Loucy (cell line): ENCODE data around the gene ASXL3.

ENCODE experiments used
- H2AFZ ChIP-seq: fragments of 200-600 bp; sonication (generic); 2 replicates; pipeline ENCODE4 v1.6.0; 2016; ENCODE audit warnings: antibody characterized with exemption, mild to moderate bottlenecking, low read length, moderate library complexity
- H3F3A ChIP-seq: fragments of 200-600 bp; 2 replicates; pipeline ENCODE4 v1.6.0; 2016; ENCODE audit warnings: antibody characterized with exemption, low read depth, mild to moderate bottlenecking
- H3K27me3 ChIP-seq: fragments of 200-600 bp; sonication (generic); 2 replicates; pipeline ENCODE4 v1.6.1; 2014; ENCODE audit warnings: low read length, mild to moderate bottlenecking; ENCODE audit not compliant: insufficient read depth, poor library complexity, severe bottlenecking
- H3K36me3 ChIP-seq: fragments of 200-600 bp; sonication (generic); 2 replicates; pipeline ENCODE4 v1.6.1; 2016; ENCODE audit warnings: low read length; ENCODE audit not compliant: insufficient read depth
- H3K4me1 ChIP-seq: fragments of 200-600 bp; sonication (generic); 2 replicates; pipeline ENCODE4 v1.5.1; 2014; ENCODE audit warnings: low read length, mild to moderate bottlenecking; ENCODE audit not compliant: insufficient read depth, poor library complexity, severe bottlenecking
- H3K4me2 ChIP-seq: fragments of 200-600 bp; sonication (generic); 2 replicates; pipeline ENCODE4 v1.6.0; 2014; ENCODE audit warnings: antibody characterized with exemption, low read length, low read depth, mild to moderate bottlenecking; ENCODE audit not compliant: poor library complexity, severe bottlenecking
- H3K4me3 ChIP-seq: fragments of 200-600 bp; sonication (generic); 2 replicates; pipeline ENCODE4 v1.5.1; 2014; ENCODE audit warnings: low read length, mild to moderate bottlenecking, mixed read lengths; ENCODE audit not compliant: poor library complexity, severe bottlenecking
- H3K79me2 ChIP-seq: fragments of 200-600 bp; sonication (generic); 2 replicates; pipeline ENCODE4 v1.6.1; 2014; ENCODE audit warnings: low read length; ENCODE audit not compliant: insufficient read depth
- H3K9ac ChIP-seq: fragments of 200-600 bp; sonication (generic); 2 replicates; pipeline ENCODE4 v1.6.0; 2014; ENCODE audit warnings: mild to moderate bottlenecking, low read depth, low read length, moderate library complexity; ENCODE audit not compliant: poor library complexity, severe bottlenecking
- H3K9me2 ChIP-seq: fragments of 200-600 bp; sonication (generic); replicated peaks from 2 replicates; pipeline ENCODE4 v1.6.1; 2016; ENCODE audit warnings: low read depth, low read length, mixed read lengths
- H3K9me3 ChIP-seq: fragments of 200-600 bp; sonication (generic); 2 replicates; pipeline ENCODE4 v1.6.1; 2014; ENCODE audit warnings: mild to moderate bottlenecking, antibody characterized with exemption, low read length, low read depth; ENCODE audit not compliant: insufficient read depth
- H4K20me1 ChIP-seq: fragments of 200-600 bp; sonication (generic); 2 replicates; pipeline ENCODE4 v1.6.0; 2014; ENCODE audit warnings: antibody characterized with exemption, low read length, mild to moderate bottlenecking; ENCODE audit not compliant: insufficient read depth, poor library complexity, severe bottlenecking
- CTCF ChIP-seq: fragments of 200-600 bp; sonication (generic); conservative IDR thresholded peaks from 2 replicates; pipeline ENCODE4 v1.5.1; 2014; ENCODE audit warnings: mild to moderate bottlenecking, antibody characterized with exemption, low read length
- EZH2phosphoT487 ChIP-seq: fragments of 200-600 bp; IDR thresholded peaks from 2 replicates; pipeline ENCODE4 v1.6.1; 2018; ENCODE audit warnings: antibody characterized with exemption, mild to moderate bottlenecking, moderate library complexity, borderline replicate concordance

The ASXL3 gene

DNA sequence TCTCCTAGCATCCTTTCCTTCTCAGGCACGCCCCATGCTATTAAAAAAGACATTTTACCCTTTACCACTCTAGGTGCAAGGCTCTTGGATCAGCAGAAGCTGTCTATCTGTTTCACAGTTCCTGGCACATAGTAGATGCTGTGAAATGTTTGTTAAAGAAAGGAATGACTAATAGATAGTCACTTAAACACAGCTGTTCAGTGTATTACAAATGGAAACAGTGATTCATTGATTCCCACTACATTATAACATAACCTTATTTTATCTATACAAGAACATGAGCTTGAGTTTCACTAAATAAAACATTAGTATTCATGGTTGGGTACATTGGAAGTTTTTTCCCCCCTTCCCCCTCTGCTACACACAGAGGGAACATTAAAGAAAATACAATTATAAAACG lies 142.1 kb downstream of the ASXL3 start:
- no peaks in the 10 kb centered on the region for H4K20me1 ChIP-seq
- H3K4me1 ChIP-seq, result no peaks in the 10 kb centered on the region
- no peaks in the 10 kb centered on the region for H3K9me2 ChIP-seq
- no peak overlapping the region for H3K4me3 ChIP-seq
- no peaks in the 10 kb centered on the region for H3F3A ChIP-seq
- H3K27me3 ChIP-seq, result no peaks in the 10 kb centered on the region
- no peaks in the 10 kb centered on the region for H3K9me3 ChIP-seq
- H3K36me3 ChIP-seq, result no peaks in the 10 kb centered on the region
- TF ChIP-seq CTCF (no peak), EZH2phosphoT487 (no peak)
- H2AFZ ChIP-seq, result no peak overlapping the region
- H3K9ac ChIP-seq, result no peak overlapping the region
- H3K4me2 ChIP-seq, result no peak overlapping the region
- H3K79me2 ChIP-seq, result no peaks in the 10 kb centered on the region

GRCh38 chr18:33729556-33729955 lies 151.5 kb downstream of the ASXL3 start:
- Histone ChIP-seq H3K9me3 (no peaks in the 10 kb centered on the region), H3K9me2 (no peaks in the 10 kb centered on the region), H3K4me2 (no peak overlapping the region), H3K27me3 (no peaks in the 10 kb centered on the region), H3K4me3 (no peak overlapping the region), H4K20me1 (no peaks in the 10 kb centered on the region), H3K9ac (no peak overlapping the region), H3K4me1 (peaks cover 4% of the 10 kb centered on the region), H3K36me3 (no peaks in the 10 kb centered on the region), H3K79me2 (no peaks in the 10 kb centered on the region), H2AFZ (no peak overlapping the region), H3F3A (no peaks in the 10 kb centered on the region)
- TF ChIP-seq CTCF (no peak), EZH2phosphoT487 (no peak)

DNA sequence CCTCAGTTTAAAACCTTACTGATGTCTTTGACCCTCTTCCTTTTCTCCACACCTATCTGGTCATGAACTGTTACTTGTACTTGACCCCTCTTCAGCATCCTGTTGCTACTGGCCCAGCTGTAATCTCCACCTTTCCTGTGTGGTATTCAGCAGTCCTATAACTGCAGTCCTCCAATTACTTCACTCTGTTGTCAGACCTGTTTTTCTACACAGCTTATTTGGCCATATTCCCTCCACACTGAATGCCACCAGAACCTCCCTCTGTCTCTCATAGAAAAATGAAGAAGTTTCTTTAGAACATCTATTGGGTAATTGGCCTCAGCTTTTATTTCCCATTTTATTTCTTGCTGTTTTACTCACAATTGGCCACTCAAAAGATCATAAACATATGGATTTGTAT lies 155.4 kb downstream of the ASXL3 start:
- Histone ChIP-seq H4K20me1 (no peaks in the 10 kb centered on the region), H2AFZ (no peak overlapping the region), H3K36me3 (no peaks in the 10 kb centered on the region), H3K4me3 (no peak overlapping the region), H3K4me2 (no peak overlapping the region), H3K9ac (no peak overlapping the region), H3K79me2 (no peaks in the 10 kb centered on the region), H3K9me2 (no peaks in the 10 kb centered on the region), H3K27me3 (no peaks in the 10 kb centered on the region), H3K9me3 (no peaks in the 10 kb centered on the region), H3F3A (no peaks in the 10 kb centered on the region), H3K4me1 (peaks cover 4% of the 10 kb centered on the region)
- TF ChIP-seq EZH2phosphoT487, result no peak
- no peak for TF ChIP-seq CTCF
